Posterior cingulate gyrus (tissue), 11 donors: Measurements from ENCODE around the gene SNX8.

Source experiments
- DNase-seq, 10 donors: peaks; one replicate each; pipeline versions ENCODE4 v3.0.0 to v3.0.0-alpha.2; 2020 to 2021; ENCODE audit warnings: mixed read lengths in 3 of 10
- intact Hi-C: fragments of 100-400 bp; cut with DNase I; formaldehyde crosslinking; loops from one replicate; pipeline ENCODE4 v1.15.1; 2023

Gene SNX8

DNA sequence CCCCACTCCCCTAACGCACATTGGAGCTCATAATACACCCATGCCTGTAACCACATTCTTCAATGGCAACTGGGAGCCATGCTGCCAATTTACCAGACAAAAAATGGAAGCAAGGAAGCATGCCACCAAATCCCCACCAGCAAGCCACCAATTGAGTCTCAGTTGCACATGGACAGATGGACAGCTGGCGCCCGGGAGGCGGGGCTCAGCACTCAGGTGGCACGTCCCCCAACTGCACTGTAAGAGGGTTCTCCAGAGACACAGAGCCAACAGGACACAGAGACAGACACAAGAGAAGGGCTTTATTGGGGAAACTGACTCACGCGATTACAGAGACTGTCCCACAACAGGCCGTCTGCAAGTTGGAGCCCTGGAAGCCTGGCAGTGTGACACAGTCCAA is 84.0 kb downstream of the SNX8 start:
- intact Hi-C loops = no loop called here
- DNase-seq = no peak

DNA sequence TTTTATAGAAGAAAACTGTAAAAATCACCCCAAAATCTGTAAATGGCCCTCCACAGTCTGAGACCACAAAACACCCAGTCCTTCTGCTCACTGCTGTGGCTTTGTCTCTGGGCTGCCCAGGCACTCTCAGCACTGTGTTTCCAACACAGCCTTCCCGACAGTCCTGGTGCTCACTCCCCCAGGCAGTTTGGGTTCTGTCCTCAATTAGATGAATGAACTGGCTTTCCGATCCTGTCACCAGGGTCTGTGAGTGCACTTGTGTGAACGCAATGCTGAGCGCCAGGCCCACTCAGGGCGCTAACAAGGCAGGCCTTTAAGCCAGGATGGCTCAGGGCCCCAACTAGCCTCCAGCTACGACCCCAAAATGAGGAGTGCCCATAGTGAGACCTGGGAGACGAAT is 84.8 kb downstream of the SNX8 start:
- peak in 1 of 10 donors; percentile 31 for DNase-seq
- intact Hi-C loops = no loop called here

DNA sequence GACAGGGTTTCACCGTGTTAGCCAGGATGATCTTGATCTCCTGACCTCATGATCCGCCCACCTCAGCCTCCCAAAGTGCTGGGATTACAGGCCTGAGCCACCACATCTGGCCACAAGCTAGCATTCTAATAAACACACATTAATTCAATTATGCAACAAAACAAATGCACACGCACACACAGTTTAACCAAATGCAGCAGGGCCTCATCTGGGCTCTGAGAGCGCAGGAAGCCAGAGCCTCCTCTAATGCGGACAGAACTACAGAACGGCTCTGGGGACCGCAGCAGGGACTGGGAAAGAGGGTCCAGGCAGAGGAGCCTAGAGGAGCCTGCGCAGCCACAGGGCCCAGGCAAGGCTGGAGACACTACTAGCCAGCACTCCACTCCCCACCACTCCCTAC is 85.3 kb downstream of the SNX8 start:
- DNase-seq = no peak
- intact Hi-C loops = no loop called here

DNA sequence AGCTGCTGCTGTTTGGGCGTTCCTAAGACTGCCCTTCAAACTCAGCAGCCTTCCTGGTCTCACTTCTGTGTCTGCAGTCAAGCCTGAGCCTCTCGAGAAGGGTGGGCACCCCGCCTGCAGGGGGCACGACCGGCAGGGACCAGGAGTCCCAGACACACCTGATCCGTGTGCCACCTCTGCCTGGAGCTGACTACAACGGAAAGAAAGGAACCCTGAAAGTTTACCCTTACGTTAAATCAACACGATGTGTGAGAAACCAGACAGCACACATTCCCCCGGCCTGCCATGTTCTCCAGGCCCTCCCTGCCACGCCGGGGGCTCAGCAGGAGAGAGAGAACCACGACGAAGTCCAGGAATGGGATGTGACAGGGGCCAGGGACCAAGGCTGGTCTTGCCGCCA is 86.5 kb downstream of the SNX8 start:
- intact Hi-C loops = no loop called here
- DNase-seq = no peak

DNA sequence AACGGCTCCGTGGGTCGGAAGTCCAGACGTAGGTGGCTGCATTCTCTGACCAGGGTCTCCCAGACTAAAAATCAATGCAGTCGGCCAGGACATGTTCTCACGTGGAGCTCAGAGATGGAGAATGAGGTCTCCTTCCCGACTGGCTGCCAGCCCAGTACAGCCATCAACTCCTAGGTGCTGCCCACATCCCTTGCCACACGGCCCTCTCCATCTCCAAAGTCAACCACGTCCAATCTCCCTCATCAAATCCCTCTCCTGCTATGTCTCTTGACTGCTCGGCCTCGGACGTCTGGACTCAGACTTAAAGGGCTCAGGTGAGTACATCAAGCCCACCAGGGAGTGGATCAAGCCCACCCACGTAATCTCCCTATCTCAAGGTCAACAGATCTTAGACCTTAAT is 88.4 kb downstream of the SNX8 start:
- DNase-seq = no peak
- intact Hi-C loops = no loop called here

DNA sequence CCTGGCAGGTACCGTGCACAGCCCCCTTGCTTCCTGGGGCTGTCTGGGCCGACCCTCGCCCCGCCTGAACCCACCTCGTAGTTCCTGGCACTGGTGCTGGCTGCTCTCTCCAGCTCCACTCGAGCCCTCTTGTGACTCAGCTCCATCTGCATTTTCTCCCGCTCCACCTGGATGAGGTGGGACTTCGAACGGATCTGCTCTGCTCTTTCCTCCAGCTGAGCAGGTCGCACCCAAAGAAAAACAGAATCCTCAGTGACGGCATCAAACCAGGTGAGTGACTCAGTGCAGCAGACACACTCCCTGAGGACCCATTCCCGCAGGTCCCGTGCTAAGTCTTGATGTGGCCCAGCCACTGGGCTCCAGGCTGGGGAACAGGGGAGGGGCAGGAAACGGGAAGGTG is 88.9 kb downstream of the SNX8 start:
- no peak for DNase-seq
- intact Hi-C loops = no loop called here

DNA sequence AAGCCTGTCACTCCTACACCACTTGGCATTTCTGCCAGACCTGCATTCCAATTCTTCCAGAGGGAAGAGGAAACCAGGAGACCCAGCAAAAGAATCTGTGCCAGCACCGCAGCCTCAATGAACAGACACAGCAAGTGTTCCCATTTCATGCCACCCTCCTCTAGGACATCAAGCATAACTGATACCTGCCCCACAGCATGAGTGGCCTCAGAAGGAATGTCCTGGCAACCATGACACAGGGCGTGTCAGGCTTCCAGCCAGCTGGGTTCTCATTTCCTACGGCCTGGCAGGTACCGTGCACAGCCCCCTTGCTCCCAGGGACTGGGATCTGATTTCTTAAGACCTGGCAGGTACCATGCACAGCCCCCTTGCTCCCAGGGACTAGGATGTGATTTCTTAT is 89.3 kb downstream of the SNX8 start:
- no peak for DNase-seq
- intact Hi-C loops = no loop called here

DNA sequence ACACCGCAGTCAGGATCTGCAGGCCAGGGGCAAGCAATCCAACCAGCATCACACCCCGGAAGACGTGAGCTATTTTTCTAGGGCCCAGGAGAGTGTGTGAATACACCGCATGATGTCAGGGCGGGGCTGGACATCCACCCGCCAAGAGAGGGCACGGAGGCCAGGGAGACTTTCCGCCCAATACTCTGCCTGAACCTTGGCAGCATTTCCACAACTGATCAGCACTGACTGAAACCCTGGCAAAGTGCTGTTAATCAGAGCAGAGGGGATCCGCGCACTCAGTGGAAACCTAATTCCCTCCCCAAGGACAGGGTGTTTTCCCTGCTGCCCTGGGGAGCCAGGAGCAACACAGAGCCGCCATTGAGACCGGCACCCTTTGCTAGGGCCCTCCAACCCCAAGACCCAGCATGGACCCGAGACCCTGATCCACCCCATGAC is 89.7 kb downstream of the SNX8 start:
- intact Hi-C loops = no loop called here
- DNase-seq = no peak

DNA sequence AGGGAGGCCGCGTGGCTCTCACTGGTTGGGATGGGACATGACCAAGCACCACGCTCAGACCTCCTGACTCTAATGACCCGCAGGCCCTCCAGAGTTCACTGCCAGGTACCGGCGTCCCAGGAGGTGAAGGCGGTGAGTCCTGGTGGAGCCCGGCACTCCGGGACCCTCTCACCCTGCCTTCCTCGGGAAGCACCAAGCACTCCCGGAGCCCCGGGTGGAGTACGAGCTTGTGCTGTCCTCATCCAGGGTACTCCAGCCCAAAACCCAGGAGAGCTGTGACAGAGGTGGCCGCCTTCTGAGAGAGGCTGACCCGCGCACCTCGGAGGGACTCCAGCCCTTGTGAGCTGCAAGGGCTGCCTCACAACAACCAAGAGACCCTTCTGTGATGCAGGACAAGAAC is 90.9 kb downstream of the SNX8 start:
- intact Hi-C loops = no loop called here

DNA sequence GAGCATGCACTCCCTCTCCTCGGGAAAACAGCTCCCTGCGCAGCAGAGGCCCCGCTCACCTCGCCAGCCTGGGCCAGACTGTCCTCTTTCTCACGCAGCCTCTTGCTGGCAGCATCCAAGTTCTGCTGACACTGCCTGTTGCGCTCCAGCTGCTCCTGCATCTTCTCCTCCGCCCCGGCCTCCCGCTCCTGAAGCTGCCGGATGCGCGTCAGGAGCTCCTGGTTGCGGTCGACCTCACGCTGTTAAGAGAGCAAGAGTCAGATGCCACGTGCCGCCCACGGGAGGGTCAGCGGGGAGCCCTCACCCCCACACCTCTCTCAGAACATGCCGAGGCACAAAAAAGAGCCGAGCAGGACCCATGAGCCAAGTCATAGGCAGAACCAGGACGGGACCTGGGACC is 91.7 kb downstream of the SNX8 start:
- no peak for DNase-seq
- intact Hi-C loops = no loop called here

More for the DNA sequence above, 90.9 kb downstream of the SNX8 start:
- DNase-seq = no peak

DNA sequence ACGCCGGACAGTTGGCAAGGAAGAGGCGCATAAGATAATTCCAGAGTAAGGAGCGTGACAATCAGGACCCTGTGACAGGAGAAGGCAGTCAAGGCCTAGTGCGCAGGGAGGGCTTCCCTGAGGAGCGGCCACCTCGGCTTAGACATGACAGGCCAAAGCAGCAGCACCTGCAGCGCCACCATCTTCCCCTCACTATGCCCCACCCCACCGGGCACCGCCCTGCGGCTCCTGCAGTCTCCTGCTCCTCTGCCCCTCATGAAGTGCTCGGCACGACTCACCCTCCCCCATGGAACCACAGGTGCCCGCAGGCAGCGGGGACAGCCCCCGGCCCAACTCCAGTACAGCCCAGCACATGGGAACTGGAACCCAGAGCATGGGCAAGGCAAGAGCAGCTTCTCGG is 93.3 kb downstream of the SNX8 start:
- intact Hi-C loops = no loop called here
- DNase-seq = no peak

DNA sequence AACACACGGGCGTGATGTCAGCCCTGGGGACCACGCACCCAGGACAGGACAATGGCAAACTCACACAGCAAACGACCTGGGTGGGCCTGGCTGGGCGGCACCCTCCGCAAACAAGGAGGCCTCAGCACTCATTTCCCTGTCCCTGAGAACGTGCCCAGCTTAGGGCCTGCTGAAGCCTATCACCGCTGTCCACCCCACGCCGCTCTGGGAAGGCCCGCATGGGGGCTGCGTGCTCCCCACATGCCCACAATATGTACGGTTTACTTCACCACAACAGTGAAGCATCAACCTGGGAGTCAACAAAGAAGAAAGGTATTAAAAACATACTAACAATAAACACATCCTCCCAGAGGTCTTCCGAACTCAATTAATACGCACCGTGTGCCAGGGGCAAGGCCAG is 93.7 kb downstream of the SNX8 start:
- intact Hi-C loops = no loop called here
- DNase-seq = no peak

DNA sequence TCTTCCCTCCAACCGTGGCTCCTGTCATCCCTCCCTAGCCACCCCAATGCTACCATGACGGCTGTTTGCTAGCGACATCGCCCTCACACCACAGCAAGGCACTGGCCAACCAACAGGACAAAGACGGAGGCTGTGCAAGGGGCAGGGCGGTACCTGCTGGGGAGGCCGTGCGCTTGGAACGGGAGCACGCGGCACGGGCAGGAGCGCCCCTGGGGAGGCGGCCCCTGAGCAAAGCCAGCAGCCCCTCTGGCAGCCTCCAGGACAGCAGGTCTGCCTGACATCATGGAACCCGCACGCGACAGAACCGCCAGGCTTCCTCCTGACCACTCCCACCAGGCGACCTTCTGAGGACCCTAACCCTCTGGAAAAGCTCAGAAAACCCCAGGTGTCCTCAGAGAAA is 94.2 kb downstream of the SNX8 start:
- intact Hi-C loops = no loop called here
- no peak for DNase-seq

DNA sequence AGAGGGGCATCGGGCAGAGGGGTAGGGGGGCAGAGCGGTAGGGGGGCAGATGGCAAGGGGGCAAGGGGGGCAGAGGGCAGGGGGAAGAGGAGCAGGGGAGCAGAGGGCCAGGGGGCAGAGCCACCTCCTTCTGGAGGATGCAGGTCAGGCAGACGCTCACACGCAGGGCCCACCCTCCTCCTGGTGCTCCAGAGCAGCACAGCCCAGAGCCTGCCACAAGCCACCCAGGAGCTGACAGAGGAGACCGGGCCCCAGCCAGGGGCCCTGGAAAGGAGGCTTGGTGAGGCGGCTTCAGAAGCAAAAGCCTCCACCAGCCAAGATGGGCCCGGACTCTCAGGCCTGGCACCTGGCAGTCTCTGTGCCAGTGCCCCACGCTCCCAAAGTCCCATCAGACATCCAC is 94.6 kb downstream of the SNX8 start:
- DNase-seq = no peak
- intact Hi-C loops = no loop called here

DNA sequence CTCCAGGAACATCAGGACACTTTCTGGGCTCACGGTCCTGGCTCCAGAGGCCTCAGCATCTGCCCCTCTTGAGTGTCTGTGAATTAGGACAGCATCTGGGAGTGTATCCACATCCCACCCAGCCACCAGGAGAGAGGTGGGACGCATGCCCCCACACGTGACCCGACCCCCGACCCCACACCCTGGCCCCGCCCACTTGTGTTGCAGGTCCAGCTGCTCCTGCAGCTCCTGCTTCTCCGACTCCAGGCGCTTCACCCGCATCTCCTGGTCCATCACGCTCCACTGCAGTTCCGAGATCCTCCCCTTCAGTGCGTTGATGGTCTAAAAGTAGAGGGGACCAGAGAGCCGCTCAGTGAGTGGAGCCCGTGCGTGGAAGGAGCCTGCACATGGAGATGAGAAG is 95.1 kb downstream of the SNX8 start:
- DNase-seq = peak in 1 of 10 donors; percentile 64
- intact Hi-C loops = no loop called here

DNA sequence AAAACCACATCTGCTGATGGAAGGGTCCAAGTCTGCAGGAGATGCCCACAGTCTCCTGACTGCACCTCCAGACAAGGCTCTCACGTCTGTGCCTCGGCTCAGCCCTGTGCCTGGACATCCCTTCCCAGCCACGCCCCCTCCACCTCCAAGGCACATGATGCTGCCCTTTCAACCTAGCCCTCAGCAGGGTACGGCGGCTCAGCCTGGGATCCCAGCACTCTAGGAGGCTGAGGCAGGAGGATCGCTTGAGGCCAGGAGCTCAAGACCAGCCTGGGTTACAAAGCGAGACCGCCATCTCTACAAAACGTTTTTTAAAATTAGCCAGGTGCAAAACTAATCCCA is 95.8 kb downstream of the SNX8 start:
- intact Hi-C loops = no loop called here
- peak in 1 of 10 donors; percentile 76 for DNase-seq

DNA sequence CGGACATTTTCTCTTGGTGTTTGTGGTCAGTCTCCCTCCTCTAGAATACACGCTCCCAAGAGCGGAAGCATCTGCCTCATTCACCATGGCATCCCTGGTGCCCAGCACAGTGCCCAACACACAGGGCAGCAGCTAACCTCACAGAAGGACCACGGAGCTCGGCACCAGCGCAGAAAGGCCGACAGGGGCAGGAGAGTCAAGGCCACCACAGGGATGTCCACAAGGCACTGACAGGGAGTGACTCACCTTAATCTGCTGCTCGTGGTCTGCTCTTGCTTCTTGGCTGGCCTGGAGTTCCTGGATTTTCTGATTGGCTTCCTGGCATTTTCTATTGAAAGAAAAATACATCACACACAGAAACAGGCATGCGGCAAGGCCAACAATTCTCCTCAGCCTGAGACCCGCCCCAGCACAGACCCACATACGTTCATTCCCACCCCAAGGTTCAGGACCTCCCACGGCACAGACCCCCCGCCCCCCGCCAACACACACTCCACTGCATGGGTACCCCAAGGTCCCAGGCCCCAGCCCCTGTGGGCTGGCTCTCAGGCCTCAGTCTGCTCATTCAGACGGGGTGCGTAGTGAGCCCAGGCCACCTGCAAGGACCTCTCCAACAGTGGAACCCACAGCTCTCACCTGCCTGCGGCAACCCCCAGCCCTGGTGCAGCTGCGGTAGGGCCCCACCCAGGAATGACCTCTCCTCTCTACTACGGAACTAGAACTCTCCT is 96.4 kb downstream of the SNX8 start:
- DNase-seq = peak in 1 of 10 donors; percentile 50
- intact Hi-C loops = no loop called here

DNA sequence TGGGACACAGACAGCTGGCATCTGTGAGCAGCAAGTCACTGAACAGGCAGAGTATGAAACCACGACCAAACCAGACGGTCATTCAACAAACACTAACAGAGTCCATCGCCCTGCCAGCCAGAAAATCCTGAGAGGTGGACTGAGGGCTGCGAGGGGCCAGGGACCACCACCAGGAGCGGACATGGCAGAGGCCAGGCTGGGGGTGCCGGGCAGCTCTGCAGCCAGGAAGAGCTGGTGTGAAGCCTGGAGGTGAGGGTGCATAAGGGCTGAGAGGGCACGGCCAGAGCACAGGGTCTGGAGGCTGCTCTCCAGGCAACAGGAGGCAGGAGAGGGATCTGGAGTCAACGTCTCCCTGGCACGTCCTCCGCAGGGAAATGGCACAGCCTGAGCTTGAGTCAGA is 97.0 kb downstream of the SNX8 start:
- intact Hi-C loops = no loop called here
- peak in 2 of 10 donors; percentile 23 to 52 for DNase-seq

DNA sequence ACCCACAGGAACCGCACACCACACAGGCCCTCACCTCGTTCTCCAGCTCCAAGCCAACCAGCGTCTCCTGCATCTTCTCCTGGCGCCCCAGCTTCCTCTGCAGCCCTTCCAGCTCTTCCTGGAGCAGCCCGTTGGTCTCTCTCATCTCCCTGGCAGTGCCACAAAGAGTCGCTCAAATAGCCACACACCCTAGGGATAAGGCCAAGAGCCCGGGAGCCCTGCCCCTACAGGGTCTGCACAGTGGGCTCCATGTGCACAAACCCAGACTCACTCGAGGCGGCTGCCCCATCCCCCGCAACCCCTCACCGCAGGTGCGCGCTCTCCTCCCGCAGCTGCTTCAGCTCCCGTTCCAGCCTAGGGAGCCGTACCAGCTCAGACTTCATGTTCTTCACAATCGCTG is 98.4 kb downstream of the SNX8 start:
- DNase-seq = peak in 1 of 10 donors; percentile 59
- intact Hi-C loops = no loop called here

DNA sequence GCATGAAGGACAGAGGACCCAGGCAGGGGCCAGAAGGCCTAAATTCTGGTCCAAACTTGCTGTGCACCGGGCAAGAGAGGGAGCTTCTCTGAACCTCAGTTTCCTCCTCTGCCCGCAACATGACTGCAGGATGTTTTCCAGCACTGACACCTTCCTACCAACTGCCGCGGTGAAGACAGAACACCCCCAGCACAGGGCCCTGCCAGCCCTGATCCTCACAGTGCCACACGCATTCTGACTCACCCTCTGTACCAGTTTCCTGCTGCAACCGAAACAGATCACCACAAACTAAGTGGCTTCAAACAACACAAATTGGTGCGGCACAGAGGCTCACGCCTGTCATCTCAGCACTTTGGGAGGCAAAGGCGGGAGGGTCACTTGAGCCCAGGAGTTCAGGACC is 99.6 kb downstream of the SNX8 start:
- intact Hi-C loops = no loop called here
- DNase-seq = peak in 4 of 10 donors; percentile 51 to 88 (median 81)

DNA sequence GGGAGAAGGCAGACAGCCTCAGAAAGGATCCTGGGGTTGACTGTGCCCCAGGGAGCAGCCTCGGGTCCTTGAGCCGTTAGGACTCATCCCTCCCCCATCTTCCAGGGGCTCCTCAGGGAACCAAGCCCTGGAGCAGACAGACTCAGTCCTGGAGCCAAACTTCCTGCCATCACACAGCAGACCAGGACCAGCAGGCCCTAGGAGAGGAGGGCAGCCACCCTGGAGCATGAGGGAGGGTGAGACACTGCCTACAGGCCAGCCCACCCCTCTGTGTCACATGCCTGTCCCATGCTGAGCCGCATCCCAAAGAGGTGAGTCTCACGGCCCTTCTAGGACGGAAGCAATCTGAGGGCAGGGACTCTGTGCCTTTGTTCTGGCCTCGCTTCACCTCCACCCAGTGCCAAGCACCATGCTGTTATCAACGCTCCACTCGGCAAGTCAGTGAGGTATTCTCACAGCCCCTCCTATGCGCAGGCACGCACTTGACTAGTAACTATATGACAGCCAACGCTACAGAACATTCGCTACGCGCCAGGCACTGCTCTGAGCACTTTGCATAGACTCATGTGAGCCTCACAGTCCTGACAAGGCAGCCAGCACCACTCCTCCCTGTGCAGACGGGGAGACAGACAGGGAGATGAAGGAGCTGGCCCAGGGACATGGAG is 100.6 kb downstream of the SNX8 start:
- intact Hi-C loops = no loop called here
- DNase-seq = peak in 4 of 10 donors; percentile 25 to 71 (median 56)

DNA sequence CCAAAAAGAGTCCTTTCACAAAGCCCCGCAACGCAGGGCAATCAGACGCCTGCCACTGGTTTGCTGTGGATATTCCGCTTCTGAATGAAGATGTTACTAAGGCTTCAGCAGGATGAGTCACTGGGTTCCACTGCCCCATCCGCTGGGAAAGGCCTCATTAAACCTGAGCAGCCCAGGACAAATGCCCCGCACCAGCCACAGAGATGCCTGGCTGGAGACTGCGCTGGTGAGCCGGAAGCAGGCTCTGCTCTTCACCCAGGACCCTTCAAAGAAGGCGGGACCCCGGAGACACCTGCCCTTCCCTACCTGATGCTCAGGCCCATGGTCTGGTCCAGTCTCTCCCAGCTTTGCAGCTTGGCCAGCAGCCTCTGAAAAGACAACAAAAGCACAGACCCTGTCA is 101.3 kb downstream of the SNX8 start:
- intact Hi-C loops = no loop called here
- DNase-seq = peak in 3 of 10 donors; percentile 20 to 62 (median 54)
